H9 (cell line): Measurements from ENCODE around the gene BAIAP2L1. TPM values are rescaled to one million over a fixed set of nuclear protein-coding genes. Genes with fewer than 3 reads are reported as not detected.
"Not testable (repeated sequence)": the region's sequence is repeated elsewhere in the genome, so short reads cannot be mapped to it uniquely, and the experiment has no call there.

Experiments used
- DNase-seq: peaks from one replicate; pipeline ENCODE4 v3.0.0-alpha.2; 2017
- H2AFZ ChIP-seq: one replicate; pipeline ENCODE4 v1.6.1; 2013; ENCODE audit warnings: mild to moderate bottlenecking, low read length, control low read depth, moderate library complexity
- H2AK5ac ChIP-seq: 2 replicates; pipeline ENCODE4 v1.6.1; 2013; ENCODE audit warnings: low read length, control low read depth, mixed read lengths; ENCODE audit not compliant: insufficient read length
- H2BK120ac ChIP-seq: one replicate; pipeline ENCODE4 v1.6.1; 2013; ENCODE audit warnings: low read depth, mild to moderate bottlenecking, low read length, control low read depth, inconsistent platforms; ENCODE audit not compliant: poor library complexity, severe bottlenecking
- H2BK12ac ChIP-seq: 2 replicates; pipeline ENCODE4 v1.6.1; 2013; ENCODE audit warnings: low read length, control low read depth, mixed read lengths, low read depth; ENCODE audit not compliant: insufficient read length
- H2BK15ac ChIP-seq: 2 replicates; pipeline ENCODE4 v1.6.1; 2013; ENCODE audit warnings: low read depth, low read length, control low read depth
- H2BK20ac ChIP-seq: one replicate; pipeline ENCODE4 v1.6.1; 2013; ENCODE audit warnings: low read depth, mild to moderate bottlenecking, low read length, control low read depth, inconsistent platforms; ENCODE audit not compliant: poor library complexity, severe bottlenecking
- H2BK5ac ChIP-seq: 2 replicates; pipeline ENCODE4 v1.6.1; 2013; ENCODE audit warnings: low read length, control low read depth, mixed read lengths; ENCODE audit not compliant: insufficient read length
- H3K14ac ChIP-seq: 2 replicates; pipeline ENCODE4 v1.6.1; 2013; ENCODE audit warnings: low read length, control low read depth; ENCODE audit not compliant: insufficient read depth
- H3K18ac ChIP-seq: 2 replicates; pipeline ENCODE4 v1.6.1; 2013; ENCODE audit warnings: low read depth, mild to moderate bottlenecking, mixed read lengths, low read length, control low read depth; ENCODE audit not compliant: insufficient read length
- H3K23ac ChIP-seq: 2 replicates; pipeline ENCODE4 v1.6.1; 2013; ENCODE audit warnings: low read length, control low read depth, mixed read lengths, low read depth; ENCODE audit not compliant: insufficient read length
- H3K23me2 ChIP-seq: 2 replicates; pipeline ENCODE4 v1.6.1; 2013; ENCODE audit warnings: low read depth, mild to moderate bottlenecking, mixed read lengths, low read length, control low read depth; ENCODE audit not compliant: insufficient read length, poor library complexity, severe bottlenecking
- H3K27ac ChIP-seq: 2 replicates; pipeline ENCODE4 v1.5.1; 2013; ENCODE audit warnings: low read length, control low read depth, mixed read lengths, low read depth; ENCODE audit not compliant: insufficient read length
- H3K27me3 ChIP-seq: 2 replicates; pipeline ENCODE4 v1.6.1; 2013; ENCODE audit warnings: low read length, control low read depth, inconsistent platforms; ENCODE audit not compliant: insufficient read depth
- H3K4ac ChIP-seq: 2 replicates; pipeline ENCODE4 v1.6.1; 2013; ENCODE audit warnings: low read depth, mild to moderate bottlenecking, control low read depth, inconsistent platforms, low read length, moderate library complexity
- H3K4me1 ChIP-seq: 2 replicates; pipeline ENCODE4 v1.6.1; 2013; ENCODE audit warnings: low read length, control low read depth, inconsistent platforms; ENCODE audit not compliant: insufficient read depth
- H3K4me2 ChIP-seq: 2 replicates; pipeline ENCODE4 v1.6.1; 2013; ENCODE audit warnings: low read length, control low read depth, mixed read lengths; ENCODE audit not compliant: insufficient read length, insufficient read depth
- H3K56ac ChIP-seq: 2 replicates; pipeline ENCODE4 v1.6.1; 2013; ENCODE audit warnings: low read depth, mild to moderate bottlenecking, mixed read lengths, low read length, control low read depth; ENCODE audit not compliant: insufficient read length
- H3K79me1 ChIP-seq: 2 replicates; pipeline ENCODE4 v1.6.1; 2013; ENCODE audit warnings: low read depth, mild to moderate bottlenecking, moderate library complexity, low read length, control low read depth, inconsistent platforms; ENCODE audit not compliant: insufficient read depth, poor library complexity, severe bottlenecking
- H3K79me2 ChIP-seq: 2 replicates; pipeline ENCODE4 v1.6.1; 2013; ENCODE audit warnings: low read length, control low read depth, inconsistent platforms; ENCODE audit not compliant: insufficient read depth
- H3K9ac ChIP-seq: 2 replicates; pipeline ENCODE4 v1.6.1; 2013; ENCODE audit warnings: low read length, control low read depth, mixed read lengths; ENCODE audit not compliant: insufficient read length; ENCODE audit errors: extremely low read depth
- H3K9me3 ChIP-seq: one replicate; pipeline ENCODE4 v1.6.1; 2013; ENCODE audit warnings: low read depth, low read length, inconsistent platforms; ENCODE audit not compliant: control insufficient read depth
- H3T11ph ChIP-seq: one replicate; pipeline ENCODE4 v1.6.1; 2013; ENCODE audit warnings: mild to moderate bottlenecking, low read length, control low read depth, inconsistent platforms
- H4K20me1 ChIP-seq: one replicate; pipeline ENCODE4 v1.6.1; 2013; ENCODE audit not compliant: control insufficient read depth, insufficient read length, insufficient read depth
- H4K5ac ChIP-seq: 2 replicates; pipeline ENCODE4 v1.6.1; 2013; ENCODE audit warnings: low read depth, mild to moderate bottlenecking, mixed read lengths, low read length, control low read depth; ENCODE audit not compliant: insufficient read length
- H4K8ac ChIP-seq: replicated peaks from 2 replicates; pipeline ENCODE4 v1.6.1; 2013; ENCODE audit warnings: low read length, control low read depth, mixed read lengths, low read depth; ENCODE audit not compliant: insufficient read length
- H4K91ac ChIP-seq: 2 replicates; pipeline ENCODE4 v1.6.1; 2013; ENCODE audit warnings: low read depth, mild to moderate bottlenecking, moderate library complexity, mixed read lengths, low read length, control low read depth; ENCODE audit not compliant: insufficient read length
- H3K27ac Mint-ChIP-seq, 3 experiments: 2 replicates in 2 of 3; 3 replicates in 1 of 3; pipeline ENCODE4 v1.8.0; 2020 to 2021; ENCODE audit warnings: mixed read lengths in 3 of 3, mild to moderate bottlenecking in 1 of 3, moderate library complexity in 1 of 3
- H3K27me3 Mint-ChIP-seq: 2 replicates; pipeline ENCODE4 v1.8.0; 2021; ENCODE audit warnings: low read depth, mild to moderate bottlenecking, moderate library complexity, mixed read lengths
- H3K36me3 Mint-ChIP-seq, 3 experiments: 2 replicates in 2 of 3; 3 replicates in 1 of 3; pipeline ENCODE4 v1.8.0; 2020 to 2021; ENCODE audit warnings: low read depth in 3 of 3, mixed read lengths in 3 of 3; ENCODE audit not compliant: insufficient read depth in 1 of 3
- H3K4me1 Mint-ChIP-seq, 2 experiments: 2 replicates each; pipeline ENCODE4 v1.8.0; 2020; ENCODE audit warnings: mixed read lengths in 2 of 2
- H3K4me3 Mint-ChIP-seq, 2 experiments: 2 replicates in 1 of 2; 3 replicates in 1 of 2; pipeline ENCODE4 v1.8.0; 2020 to 2021; ENCODE audit warnings: mild to moderate bottlenecking in 2 of 2, mixed read lengths in 2 of 2, moderate library complexity in 1 of 2
- H3K9me3 Mint-ChIP-seq, 2 experiments: 2 replicates in 1 of 2; 3 replicates in 1 of 2; pipeline ENCODE4 v1.8.0; 2020; ENCODE audit warnings: mild to moderate bottlenecking in 2 of 2, mixed read lengths in 2 of 2, moderate library complexity in 1 of 2
- CTCF ChIP-seq: fragments of 200-600 bp; sonication (generic); conservative IDR thresholded peaks from 3 replicates; pipeline ENCODE4 v1.8.0; 2021; ENCODE audit warnings: antibody characterized with exemption, mild to moderate bottlenecking
- WGBS: extraction: QIAGEN DNeasy Blood & Tissue Kit; methylation state at CpG from one replicate; pipeline ENCODE4 v1.1.7; 2013; ENCODE audit warnings: missing lambda C conversion rate, low lambda C conversion rate, mixed read lengths; ENCODE audit not compliant: insufficient read length; ENCODE audit errors: extremely low coverage; 5-methylcytosine and 5-hydroxymethylcytosine counted together
- total RNA-seq: library from RNA; stranded (reverse); gene quantifications from 2 replicates; pipeline ENCODE4 v1.2.1, GENCODE V29; 2021

BAIAP2L1 gene
- total RNA-seq, 1 experiment from 2014 or later: 25.9 TPM

DNA sequence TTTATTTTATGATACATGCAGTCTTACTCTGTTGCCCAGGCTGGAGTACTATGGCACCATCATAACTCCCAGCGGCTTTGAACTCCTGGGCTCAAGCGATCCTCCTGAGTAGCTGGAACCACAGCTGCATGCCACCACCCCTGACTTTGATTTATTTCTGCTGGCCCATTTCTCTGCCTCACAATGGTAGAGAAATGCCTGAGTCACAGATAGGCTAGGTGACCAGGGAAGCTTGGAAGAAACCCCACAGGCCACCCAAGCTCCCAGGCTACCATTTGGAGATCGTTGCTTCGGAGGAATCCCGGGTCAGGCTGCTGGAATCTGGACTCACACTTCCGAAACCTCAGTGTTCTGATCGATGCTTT lies 17.4 kb upstream of the BAIAP2L1 start:
- Histone ChIP-seq H2AFZ (no peak overlapping the region), H3T11ph (no peak overlapping the region), H3K79me2 (no peaks in the 10 kb centered on the region), H3K27ac (no peak overlapping the region), H2BK5ac (no peak overlapping the region), H4K20me1 (no peaks in the 10 kb centered on the region), H3K9me3 (no peaks in the 10 kb centered on the region), H3K4me2 (no peak overlapping the region), H3K18ac (no peak overlapping the region), H4K5ac (no peak overlapping the region), H3K23me2 (no peaks in the 10 kb centered on the region), H3K14ac (no peak overlapping the region), H4K91ac (no peak overlapping the region), H2BK12ac (no peak overlapping the region), H3K79me1 (no peaks in the 10 kb centered on the region), H2BK120ac (no peak overlapping the region), H3K23ac (no peak overlapping the region), H3K9ac (no peak overlapping the region), H2BK20ac (no peak overlapping the region), H2BK15ac (no peak overlapping the region), H3K27me3 (no peaks in the 10 kb centered on the region), H3K4ac (no peak overlapping the region), H4K8ac (no peak overlapping the region), H2AK5ac (no peak overlapping the region), H3K4me1 (no peaks in the 10 kb centered on the region), H3K56ac (no peak overlapping the region)
- Mint-ChIP-seq H3K27ac (no peak overlapping the region), H3K36me3 (no peaks in the 10 kb centered on the region), H3K4me1 (no peaks in the 10 kb centered on the region), H3K27me3 (peaks cover 29% of the 10 kb centered on the region), H3K9me3 (peaks cover 0 to under 1% of the 10 kb centered on the region in 2 experiments; a peak in 1 of 5 replicates), H3K4me3 (no peak overlapping the region)
- WGBS: no CpG with 5 or more reads among the region's 7 CpGs
- no peak for DNase-seq
- no peak; the same call in 2 of the 3 replicates for TF ChIP-seq CTCF

DNA sequence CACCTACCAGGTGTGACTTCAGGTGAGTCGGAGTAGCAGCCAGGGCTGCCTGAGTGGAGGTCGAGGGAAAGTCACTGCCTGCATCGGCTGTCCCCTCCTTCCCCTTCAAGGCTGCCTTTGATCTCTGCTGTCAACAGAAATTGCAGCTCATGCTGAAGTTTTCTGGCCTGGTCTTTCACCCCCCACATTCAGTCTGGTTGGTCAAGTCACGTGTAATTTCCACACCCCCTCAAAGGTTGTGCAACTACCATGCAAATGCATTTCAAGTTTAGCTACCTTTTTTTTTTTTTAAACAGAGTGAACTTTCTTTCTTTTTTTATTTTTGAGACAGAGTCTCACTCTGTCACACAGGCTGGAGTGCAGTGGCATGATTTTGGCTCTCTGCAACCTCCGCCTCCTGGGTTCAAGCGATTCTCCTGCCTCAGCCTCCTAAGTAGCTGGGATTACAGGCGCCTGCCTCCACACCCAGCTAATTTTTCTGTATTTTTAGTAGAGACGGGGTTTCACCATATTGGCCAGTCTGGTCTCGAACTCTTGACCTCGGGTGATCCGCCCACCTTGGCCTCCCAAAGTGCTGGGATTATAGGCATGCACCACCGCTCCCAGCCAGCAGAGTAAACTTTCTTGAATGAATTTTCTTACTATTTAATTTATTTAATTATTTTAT lies 16.8 kb upstream of the BAIAP2L1 start:
- not testable (repeated sequence) for H3K4me1 Mint-ChIP-seq, H2BK20ac ChIP-seq, H4K5ac ChIP-seq, H3K4me1 ChIP-seq, H3K27me3 ChIP-seq, H3K4me3 Mint-ChIP-seq, H2AK5ac ChIP-seq, H3K9me3 Mint-ChIP-seq, H3K79me1 ChIP-seq, DNase-seq, H3K14ac ChIP-seq, H4K20me1 ChIP-seq, H3K27ac ChIP-seq, H3K4me2 ChIP-seq, H2AFZ ChIP-seq, H2BK120ac ChIP-seq, H3K23ac ChIP-seq, H3K9ac ChIP-seq, H4K91ac ChIP-seq, H3K36me3 Mint-ChIP-seq, H4K8ac ChIP-seq, H3K56ac ChIP-seq, H3K27ac Mint-ChIP-seq, H2BK15ac ChIP-seq, H3K4ac ChIP-seq, H3T11ph ChIP-seq, H3K18ac ChIP-seq, H3K9me3 ChIP-seq, H3K79me2 ChIP-seq, H2BK5ac ChIP-seq, H2BK12ac ChIP-seq, H3K23me2 ChIP-seq
- WGBS: no CpG with 5 or more reads among the region's 12 CpGs
- peaks cover 28% of the 10 kb centered on the region for H3K27me3 Mint-ChIP-seq
